GM10266 (cell line): ENCODE results near the gene SLC35C1.

ENCODE experiments used
- DNase-seq: peaks from one replicate; pipeline ENCODE4 v3.0.0; 2012; ENCODE audit errors: extremely low spot score
- TF ChIP-seq, protein P1 (sequence below): IDR thresholded peaks from 2 replicates; pipeline ENCODE4 v1.5.1; 2012; ENCODE audit warnings: mild to moderate bottlenecking, low read depth; ENCODE audit not compliant: control insufficient read depth, insufficient read depth; ENCODE audit errors: missing control alignments

SLC35C1 gene

DNA sequence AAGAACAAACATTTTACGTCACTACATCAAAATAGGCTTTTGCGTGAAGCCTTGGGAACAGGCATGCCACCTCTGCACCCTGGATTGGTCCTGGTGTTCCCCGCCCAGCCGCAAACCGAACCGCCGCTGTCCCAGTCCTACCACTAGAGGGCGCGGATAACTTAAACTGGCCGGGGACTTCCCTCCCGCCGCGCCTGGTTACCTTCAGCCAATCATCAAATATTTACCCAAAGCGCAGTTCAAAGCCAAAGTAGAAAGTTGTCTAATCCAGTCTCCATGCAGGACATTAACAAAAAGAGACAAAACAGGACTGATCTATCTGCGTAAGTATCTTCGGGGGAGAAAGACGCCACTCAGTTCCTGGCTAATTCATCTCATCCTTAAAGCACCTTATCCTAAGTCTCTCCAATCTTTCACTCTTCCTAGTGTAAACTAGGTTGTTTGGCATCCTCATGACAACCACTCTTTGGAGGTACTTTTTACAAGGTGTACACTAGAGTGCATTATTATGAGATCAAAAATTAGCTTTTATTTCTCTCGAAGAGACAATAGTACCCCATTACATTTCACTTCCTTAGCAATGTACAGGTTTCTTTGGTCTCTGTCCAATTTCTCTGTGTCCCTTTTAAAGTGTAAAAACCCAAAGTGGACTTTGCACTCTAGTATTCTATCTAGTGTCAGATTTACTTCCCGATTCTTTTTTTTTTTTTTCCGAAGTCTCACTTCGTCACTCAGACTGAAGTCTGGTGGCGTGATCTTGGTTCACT lies 38.4 kb downstream of the SLC35C1 start:
- peak; percentile 77 for DNase-seq
- TF ChIP-seq, protein P1, sequence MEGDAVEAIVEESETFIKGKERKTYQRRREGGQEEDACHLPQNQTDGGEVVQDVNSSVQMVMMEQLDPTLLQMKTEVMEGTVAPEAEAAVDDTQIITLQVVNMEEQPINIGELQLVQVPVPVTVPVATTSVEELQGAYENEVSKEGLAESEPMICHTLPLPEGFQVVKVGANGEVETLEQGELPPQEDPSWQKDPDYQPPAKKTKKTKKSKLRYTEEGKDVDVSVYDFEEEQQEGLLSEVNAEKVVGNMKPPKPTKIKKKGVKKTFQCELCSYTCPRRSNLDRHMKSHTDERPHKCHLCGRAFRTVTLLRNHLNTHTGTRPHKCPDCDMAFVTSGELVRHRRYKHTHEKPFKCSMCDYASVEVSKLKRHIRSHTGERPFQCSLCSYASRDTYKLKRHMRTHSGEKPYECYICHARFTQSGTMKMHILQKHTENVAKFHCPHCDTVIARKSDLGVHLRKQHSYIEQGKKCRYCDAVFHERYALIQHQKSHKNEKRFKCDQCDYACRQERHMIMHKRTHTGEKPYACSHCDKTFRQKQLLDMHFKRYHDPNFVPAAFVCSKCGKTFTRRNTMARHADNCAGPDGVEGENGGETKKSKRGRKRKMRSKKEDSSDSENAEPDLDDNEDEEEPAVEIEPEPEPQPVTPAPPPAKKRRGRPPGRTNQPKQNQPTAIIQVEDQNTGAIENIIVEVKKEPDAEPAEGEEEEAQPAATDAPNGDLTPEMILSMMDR = peak; percentile 84

DNA sequence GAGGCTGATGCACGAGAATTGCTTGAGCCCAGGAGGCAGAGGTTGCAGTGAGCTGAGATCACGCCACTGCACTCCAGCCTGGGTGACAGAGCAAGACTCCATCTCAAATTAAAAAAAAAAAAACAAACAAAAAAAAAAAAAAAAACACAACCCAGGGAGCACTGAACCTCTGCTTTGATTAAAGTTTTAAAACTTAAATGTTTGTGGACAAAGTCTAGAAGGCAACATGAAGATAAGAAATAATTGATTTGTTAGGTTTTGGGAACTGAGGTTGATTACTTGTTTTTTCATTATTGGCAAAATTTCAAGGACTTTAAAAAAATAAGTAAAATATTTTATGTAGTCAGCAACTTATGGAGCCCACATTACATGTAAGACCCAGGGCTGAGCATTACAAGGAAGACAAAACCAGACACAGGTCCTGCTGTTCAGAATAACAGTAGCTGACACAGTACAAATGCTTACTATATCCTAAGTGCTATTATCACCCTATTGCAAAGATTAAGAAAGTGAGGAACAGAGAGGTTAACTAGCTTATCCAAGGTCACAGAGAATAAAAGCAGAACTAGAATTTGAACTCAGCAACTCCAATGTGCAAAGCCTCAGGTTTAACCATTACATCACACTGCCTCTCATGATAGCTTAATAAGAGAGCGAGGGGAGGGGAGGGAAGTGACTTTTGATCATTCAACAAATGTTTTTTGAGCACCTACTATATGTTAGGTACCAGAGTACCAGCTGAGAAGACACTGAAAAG lies 40.1 kb downstream of the SLC35C1 start:
- TF ChIP-seq, protein P1 = no peak
- no peak for DNase-seq

DNA sequence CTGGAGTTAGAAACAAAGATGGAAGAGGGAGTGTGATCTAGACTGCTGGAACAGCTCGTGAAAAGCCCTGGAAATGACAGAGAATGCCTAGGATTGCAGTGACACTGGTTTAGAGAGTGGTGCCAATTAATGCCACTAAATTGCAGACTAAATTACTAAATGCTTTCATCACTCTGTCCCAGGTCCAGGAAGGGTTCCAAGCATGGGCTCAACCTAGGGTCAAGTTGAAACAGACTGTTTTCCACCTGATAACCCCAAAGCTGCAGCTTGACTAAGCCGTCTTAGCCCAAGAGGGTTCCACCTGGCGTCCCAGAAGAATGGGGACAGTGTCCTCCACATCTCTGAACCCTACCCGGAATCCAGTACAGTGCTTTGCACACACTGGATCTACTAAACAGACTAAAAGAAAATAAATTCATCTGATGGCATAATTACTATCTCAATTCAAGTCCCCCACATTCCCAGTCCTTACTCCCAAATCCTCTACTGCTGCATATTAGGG lies 41.3 kb downstream of the SLC35C1 start:
- TF ChIP-seq, protein P1 = no peak
- no peak for DNase-seq

DNA sequence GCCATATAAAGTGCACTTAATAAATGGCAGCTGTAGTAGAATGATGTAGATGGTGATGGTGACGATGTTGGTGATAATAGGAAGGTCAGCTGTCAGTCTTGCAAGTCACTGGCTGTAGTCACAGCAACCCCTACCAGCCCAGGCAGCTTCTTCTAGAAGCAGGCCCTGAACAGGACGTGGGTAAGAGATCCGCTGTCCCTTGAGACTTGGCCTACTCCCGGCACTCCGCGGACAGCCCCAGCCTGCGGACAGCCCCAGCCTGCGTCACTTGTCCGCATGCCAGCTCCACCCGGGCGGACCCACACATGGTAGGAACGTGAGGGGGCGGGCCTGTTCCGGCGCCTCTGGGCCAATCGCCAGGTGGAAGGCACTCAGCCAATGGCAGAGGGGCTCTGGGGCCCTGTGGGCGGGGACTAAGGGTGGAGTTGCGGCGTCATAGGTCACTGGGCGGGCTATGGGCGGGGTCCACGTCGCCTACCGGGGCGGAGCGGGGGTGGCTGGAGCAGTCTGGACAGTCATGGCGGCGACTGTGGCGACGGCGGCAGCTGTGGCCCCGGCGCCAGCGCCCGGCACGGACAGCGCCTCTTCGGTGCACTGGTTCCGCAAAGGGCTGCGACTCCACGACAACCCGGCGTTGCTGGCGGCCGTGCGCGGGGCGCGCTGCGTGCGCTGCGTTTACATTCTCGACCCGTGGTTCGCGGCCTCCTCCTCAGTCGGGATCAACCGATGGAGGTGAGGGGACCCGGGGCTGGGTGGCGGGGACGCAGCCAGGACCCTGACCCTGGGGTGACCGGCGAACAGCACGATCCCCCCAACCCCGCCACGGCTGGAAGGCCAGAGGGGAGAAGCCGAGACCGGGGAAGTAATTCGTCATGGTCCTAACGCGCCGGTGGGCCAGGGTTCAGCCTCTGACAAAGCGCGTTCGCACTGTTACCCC lies 42.3 kb downstream of the SLC35C1 start, which contains the start of gene CRY2:
TSS of gene CRY2 (plus strand) at position 502 of the 937 bp plus-strand sequence. CDS start at position 518, 16 bp downstream.
- DNase-seq = peak; percentile 96
- TF ChIP-seq, protein P1 = no peak

DNA sequence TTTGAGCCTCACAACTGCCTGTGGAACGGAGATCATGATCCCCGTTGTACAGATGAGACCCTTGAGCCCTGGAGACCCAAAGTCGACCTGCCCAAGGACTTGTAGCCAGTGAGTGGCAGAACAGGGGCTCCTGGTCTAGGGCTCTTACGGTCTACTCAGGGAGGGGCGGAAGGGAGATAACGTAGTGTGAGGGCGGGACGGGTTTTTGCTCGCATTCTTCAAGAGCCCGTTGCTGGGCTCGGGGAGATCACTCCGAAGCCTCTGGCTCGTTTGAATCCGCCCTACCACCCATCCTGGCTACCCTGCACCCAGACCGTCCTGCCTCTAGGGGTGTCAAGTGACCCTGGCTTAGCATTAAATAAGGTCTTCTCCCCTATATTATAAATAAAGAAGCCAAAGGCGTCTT lies 43.0 kb downstream of the SLC35C1 start:
- TF ChIP-seq, protein P1 = peak; percentile 17
- DNase-seq = peak; percentile 46

DNA sequence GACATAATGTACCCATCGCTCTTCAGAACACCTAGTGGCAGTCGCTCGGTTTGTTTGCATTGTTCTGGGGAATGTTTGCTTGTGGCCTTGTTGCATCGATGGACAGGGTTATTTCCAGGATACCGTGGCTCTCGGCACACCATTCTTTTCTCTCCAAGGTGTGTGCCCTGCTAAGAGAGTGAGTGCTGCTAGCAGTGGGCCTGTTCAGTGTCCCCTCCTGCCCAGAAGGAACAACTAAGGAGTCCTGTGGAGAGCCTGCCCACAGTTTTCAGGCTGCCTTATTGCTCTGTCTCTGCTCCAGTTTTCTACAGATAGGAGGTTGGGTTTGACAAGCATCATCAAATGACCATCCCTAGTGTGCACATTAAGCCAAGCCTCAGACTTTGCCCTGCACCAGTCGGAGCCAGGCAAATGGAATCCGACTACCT lies 43.7 kb downstream of the SLC35C1 start:
- no peak for DNase-seq
- TF ChIP-seq, protein P1 = no peak
